GM18505 (cell line): Measurements from ENCODE around the gene TRMT44.
"Not testable (repeated sequence)": the region's sequence is repeated elsewhere in the genome, so short reads cannot be mapped to it uniquely, and the experiment has no call there.

ENCODE experiments used
- ATAC-seq: cut with Tn5 transposase; IDR thresholded peaks from one replicate; pipeline ENCODE4 v1.9.1; 2021; ENCODE audit not compliant: unreplicated experiment
- POLR2A ChIP-seq: IDR thresholded peaks from 4 replicates; pipeline ENCODE4 v1.6.1; 2011; ENCODE audit warnings: borderline replicate concordance; ENCODE audit not compliant: insufficient read depth, insufficient read length; ENCODE audit errors: extremely low read depth

The TRMT44 gene

DNA sequence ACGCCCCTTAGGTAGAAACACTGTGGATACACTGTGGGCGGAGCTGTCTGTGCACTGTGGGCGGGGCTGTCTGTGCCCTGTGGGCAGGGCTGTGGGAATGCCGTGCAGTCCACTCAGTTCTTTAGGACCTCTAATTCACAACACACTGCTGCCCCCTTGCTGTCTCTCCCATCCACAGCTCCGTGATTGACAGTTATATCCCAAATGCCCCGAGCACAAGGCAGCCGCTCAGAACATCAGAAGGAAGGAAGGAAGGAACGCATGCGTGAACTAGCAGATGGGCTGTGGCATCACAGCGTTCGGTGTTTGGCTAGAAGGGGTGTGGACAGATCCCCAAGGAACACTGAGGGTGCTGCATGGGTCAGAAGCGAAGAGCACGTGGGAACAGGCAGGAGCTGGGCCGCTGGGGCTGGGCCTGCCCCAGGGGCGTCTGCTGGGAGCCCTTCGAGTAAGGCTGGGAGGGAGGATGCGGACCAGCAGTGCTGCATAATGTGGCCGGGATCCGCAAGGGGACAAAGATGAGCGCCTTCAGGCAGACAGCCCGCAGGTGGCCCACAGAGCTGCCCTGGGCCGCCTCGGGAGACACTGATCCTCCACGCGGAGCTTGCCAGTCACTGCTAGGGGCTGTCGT, 29.8 kb upstream of the TRMT44 start:
- ATAC-seq: no peak

GRCh38 chr4:8411351-8412180, 29.0 kb upstream of the TRMT44 start:
- no peak for TF ChIP-seq POLR2A
- ATAC-seq: no peak

More for the DNA sequence above, 29.8 kb upstream of the TRMT44 start:
- no peak for TF ChIP-seq POLR2A

DNA sequence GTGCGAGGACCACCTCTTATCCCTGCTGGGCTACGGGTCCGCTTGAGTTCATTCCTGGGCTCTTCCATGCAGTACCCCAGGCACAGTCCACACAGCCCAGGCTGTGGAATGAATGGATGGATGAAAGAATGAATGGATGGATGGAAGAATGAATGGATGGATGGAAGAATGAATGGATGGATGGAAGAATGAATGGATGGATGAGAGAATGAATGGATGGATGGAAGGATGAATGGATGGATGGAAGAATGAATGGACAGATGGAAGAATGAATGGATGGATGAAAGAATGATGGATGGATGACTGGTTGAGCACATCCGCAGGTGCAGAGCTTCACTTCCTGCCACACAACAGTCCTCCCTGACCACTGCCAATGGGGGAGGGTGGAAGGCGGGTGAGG, 28.3 kb upstream of the TRMT44 start:
- TF ChIP-seq POLR2A: no peak
- ATAC-seq: no peak

- ATAC-seq: no peak
- no peak for TF ChIP-seq POLR2A
Observed at GRCh38 chr4:8414377-8414776, 26.2 kb upstream of the TRMT44 start.

GRCh38 chr4:8417071-8417614, 23.4 kb upstream of the TRMT44 start:
- ATAC-seq: no peak

GRCh38 chr4:8419222-8420041, 21.1 kb upstream of the TRMT44 start:
- ATAC-seq: peak; percentile 78

More at GRCh38 chr4:8417071-8417614, 23.4 kb upstream of the TRMT44 start:
- TF ChIP-seq POLR2A: no peak

DNA sequence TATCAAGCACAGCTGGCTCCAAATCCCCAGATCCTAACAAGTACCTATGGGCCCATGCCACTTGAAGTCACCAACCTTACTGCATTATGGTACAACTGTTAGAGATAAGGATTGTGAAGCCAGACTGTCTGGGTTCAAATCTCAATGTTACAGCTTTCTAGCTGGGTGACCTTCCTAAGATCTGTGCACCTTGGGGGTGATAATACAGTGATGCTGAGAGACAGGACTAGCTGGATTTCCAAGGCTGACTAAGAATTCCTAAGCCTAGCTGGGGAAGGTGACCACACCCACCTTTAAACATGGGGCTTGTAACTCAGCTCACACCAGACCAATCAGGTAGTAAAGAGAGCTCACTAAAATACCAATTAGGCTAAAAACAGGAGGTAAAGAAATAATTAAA, 20.4 kb upstream of the TRMT44 start:
- not testable (repeated sequence) for ATAC-seq

More at GRCh38 chr4:8419222-8420041, 21.1 kb upstream of the TRMT44 start:
- TF ChIP-seq POLR2A: no peak

DNA sequence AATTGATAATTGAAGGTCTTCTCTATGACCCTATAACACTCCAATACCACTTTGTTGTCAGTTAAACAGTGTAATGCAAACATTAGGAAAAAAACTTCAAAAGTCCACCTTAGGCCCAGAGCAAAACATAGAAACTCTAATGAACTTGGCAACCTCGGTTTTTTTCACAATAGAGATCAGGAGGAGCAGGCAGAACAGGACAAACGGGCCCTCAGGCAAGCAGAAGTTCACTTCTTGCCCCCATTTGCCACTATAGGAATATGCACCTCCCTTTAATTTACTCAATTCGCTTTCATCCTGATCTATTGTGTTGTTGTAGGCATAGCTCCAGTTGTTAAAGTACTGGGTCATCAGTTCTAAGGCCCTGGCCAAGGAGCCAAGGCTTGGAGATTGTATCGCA, 18.2 kb upstream of the TRMT44 start:
- no peak for TF ChIP-seq POLR2A
- no peak for ATAC-seq

GRCh38 chr4:8422786-8423185, 17.8 kb upstream of the TRMT44 start:
- no peak for ATAC-seq
- TF ChIP-seq POLR2A: no peak

DNA sequence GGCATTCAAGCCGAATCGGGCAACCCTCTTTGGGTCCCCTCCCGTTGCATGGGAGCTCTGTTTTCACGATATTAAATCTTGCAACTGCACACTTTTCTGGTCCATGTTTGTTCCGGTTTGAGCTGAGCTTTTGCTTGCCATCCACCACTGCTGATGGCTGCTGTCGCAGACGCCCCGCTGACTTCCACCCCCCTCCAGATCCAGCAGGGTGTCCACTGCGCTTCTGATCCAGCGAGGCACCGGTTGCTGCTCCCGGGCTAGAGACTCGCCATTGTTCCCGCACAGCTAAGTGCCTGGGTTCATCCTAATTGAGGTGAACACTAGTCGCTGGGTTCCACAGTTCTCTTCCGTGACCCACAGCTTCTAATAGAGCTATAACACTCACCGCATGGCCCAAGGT, 13.3 kb upstream of the TRMT44 start:
- TF ChIP-seq POLR2A: no peak
- no peak for ATAC-seq

- no peak for TF ChIP-seq POLR2A
- peak; percentile 50 for ATAC-seq
Observed at GRCh38 chr4:8427761-8428287, 12.8 kb upstream of the TRMT44 start.

DNA sequence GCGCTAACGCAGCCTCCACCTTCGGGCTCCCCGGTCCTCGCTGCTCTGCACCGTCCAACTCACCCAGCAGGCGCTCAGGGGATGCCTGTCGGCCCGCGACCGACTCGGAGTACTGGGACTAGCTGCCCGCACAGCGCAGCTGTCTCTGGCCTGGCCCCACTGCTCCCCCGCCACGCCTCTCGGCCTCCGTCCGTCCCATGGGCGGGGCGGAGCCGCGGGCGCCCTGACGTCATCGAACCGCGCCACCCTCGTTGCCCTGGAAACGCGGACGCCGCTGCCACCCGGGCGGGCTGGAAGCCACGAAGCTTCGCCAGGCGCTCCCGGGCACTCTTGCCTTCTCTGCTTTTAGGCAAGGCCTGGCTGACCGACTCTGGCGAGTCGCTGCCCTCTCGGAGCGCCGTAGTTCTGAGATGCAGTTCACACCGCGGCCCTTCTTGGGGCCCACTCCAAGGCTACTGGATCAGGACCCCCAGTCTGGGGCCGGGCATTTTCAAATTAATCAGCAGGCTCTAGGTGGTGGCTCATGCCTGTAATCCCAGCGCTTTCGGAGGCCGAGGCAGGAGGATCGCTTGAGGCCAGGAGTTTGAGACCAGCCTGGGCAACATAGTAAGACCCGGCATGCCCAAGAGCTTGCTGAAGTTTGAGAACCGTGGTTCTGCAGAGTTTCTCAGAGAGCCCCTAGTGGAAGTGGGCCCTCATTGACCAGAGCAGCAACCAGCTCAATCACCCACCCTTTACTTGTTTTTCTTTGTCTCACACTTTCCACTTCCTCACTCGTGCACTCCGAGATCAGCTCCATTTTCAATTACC, 12.1 kb upstream of the TRMT44 start:
- TF ChIP-seq POLR2A: peak; percentile 84
- ATAC-seq: peak; percentile 93
